ENCODE data around the gene NME3. TPM values are rescaled to one million over a fixed set of nuclear protein-coding genes. Genes with fewer than 3 reads are reported as not detected.

NME3 gene
- total and polyA plus RNA-seq, 8 donors, result 27.4 to 297 (median 33.1) TPM

DNA sequence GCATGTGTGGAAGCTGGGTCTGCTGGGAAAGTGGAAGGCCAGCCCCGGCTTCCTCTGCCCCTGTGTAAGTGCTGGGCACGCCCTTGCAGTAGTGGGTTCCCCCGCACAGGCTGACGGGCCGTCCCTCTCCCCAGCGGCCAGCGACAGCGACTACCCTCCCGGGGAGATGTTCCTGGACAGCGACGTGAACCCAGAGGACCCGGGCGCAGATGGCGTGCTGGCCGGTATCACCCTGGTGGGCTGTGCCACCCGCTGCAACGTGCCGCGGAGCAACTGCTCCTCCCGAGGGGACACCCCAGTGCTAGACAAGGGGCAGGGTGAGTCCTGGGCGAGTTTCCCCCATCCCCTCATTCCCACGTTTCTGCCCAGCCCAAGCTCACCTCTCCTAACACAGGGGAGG is 5.5 kb downstream of the NME3 start:
- Histone ChIP-seq H3K9me3 (no peaks in the 10 kb centered on the region), H3K4me1 (peaks cover 0 to 6% (median 0%) of the 10 kb centered on the region in 3 donors), H3K36me3 (peaks cover 0 to 59% (median 22%) of the 10 kb centered on the region in 3 donors), H3K27ac (no peak overlapping the region), H3K4me3 (no peak overlapping the region), H3K27me3 (no peaks in the 10 kb centered on the region)
- 87 to 91% methylated on average over 22 of the region's 22 CpGs for WGBS, 2 donors
- intact Hi-C loops (cut with DNase I), result no loop called here
- ATAC-seq (no peak), FAIRE-seq (no peak), DNase-seq (no peak)
- TF ChIP-seq, protein P1, sequence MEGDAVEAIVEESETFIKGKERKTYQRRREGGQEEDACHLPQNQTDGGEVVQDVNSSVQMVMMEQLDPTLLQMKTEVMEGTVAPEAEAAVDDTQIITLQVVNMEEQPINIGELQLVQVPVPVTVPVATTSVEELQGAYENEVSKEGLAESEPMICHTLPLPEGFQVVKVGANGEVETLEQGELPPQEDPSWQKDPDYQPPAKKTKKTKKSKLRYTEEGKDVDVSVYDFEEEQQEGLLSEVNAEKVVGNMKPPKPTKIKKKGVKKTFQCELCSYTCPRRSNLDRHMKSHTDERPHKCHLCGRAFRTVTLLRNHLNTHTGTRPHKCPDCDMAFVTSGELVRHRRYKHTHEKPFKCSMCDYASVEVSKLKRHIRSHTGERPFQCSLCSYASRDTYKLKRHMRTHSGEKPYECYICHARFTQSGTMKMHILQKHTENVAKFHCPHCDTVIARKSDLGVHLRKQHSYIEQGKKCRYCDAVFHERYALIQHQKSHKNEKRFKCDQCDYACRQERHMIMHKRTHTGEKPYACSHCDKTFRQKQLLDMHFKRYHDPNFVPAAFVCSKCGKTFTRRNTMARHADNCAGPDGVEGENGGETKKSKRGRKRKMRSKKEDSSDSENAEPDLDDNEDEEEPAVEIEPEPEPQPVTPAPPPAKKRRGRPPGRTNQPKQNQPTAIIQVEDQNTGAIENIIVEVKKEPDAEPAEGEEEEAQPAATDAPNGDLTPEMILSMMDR (IDR thresholded peaks at IDR 0.05), result no peak

GRCh38 chr16:1764971-1765370 is 6.4 kb downstream of the NME3 start:
- no peaks in the 10 kb centered on the region for H3K4me1 ChIP-seq
- TF ChIP-seq, protein P1 (IDR thresholded peaks at IDR 0.05), result no peak
- intact Hi-C loops (cut with DNase I), result no loop called here
- ATAC-seq, result no peak
- H3K27ac ChIP-seq, result no peak overlapping the region
- 90 to 93% methylated on average over 20 to 21 of the region's 21 CpGs for WGBS, 2 donors
- H3K27me3 ChIP-seq, result no peaks in the 10 kb centered on the region
- FAIRE-seq, result no peak
- DNase-seq, result no peak
- H3K4me3 ChIP-seq, result no peak overlapping the region
- H3K9me3 ChIP-seq, result no peaks in the 10 kb centered on the region
- H3K36me3 ChIP-seq, result peaks cover 0 to 64% (median 27%) of the 10 kb centered on the region in 3 donors

- FAIRE-seq, result no peak
- peak in 2 of 6 donors; percentile 44 to 79 for DNase-seq
- TF ChIP-seq, protein P1 (IDR thresholded peaks at IDR 0.05), result no peak
- intact Hi-C loops (cut with DNase I), result no loop called here
- no peak overlapping the region for H3K4me3 ChIP-seq
- no peak for ATAC-seq
- WGBS, 2 donors, result 87 to 90% methylated on average over 68 to 81 of the region's 81 CpGs
- H3K27ac ChIP-seq, result no peak overlapping the region
- H3K9me3 ChIP-seq, result no peaks in the 10 kb centered on the region
- H3K36me3 ChIP-seq, result peaks cover 0 to 64% (median 27%) of the 10 kb centered on the region in 3 donors
- no peaks in the 10 kb centered on the region for H3K4me1 ChIP-seq
- H3K27me3 ChIP-seq, result no peaks in the 10 kb centered on the region
These were observed 7.5 kb downstream of the NME3 start for GRCh38 chr16:1763521-1764511.

DNA sequence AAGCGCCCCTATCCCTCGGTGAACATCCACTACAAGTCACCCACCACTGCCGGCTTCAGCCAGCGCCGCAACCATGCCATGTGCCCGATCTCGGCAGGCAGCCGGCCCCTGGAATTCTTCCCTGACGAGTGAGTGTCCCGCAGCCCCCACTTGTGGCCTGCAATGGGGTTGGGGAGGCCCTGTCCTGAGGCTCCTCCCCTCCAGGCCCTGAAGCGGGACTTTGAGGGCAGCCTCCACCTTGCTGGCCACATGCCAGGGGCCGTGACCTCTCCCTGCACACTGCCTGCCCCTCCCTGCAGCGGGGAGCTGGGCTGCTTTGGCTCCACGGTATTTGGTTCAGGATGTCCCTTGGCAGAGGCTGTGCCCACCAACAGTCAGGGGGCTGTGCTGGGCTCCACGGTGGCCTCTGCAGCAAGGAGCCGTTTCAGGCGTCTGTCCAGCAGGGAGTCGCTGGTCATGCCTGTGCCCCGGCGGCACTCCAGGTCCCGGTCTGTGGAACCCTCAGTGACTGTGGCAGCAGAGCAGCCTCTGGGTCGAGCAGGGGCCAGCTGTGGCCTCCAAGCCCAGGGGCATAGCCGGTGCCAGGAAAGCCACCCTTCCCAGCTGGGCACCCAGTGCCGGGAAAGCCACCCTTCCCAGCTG is 8.3 kb downstream of the NME3 start:
- Histone ChIP-seq H3K36me3 (peaks cover 0 to 60% (median 27%) of the 10 kb centered on the region in 3 donors), H3K27ac (no peak overlapping the region), H3K27me3 (no peaks in the 10 kb centered on the region), H3K4me3 (no peak overlapping the region), H3K4me1 (no peaks in the 10 kb centered on the region), H3K9me3 (no peaks in the 10 kb centered on the region)
- DNase-seq, result peak in 3 of 6 donors; percentile 58 to 84 (median 62)
- no peak for FAIRE-seq
- TF ChIP-seq, protein P1 (IDR thresholded peaks at IDR 0.05), result no peak
- intact Hi-C loops (cut with DNase I), result no loop called here
- 91 to 92% methylated on average over 24 of the region's 24 CpGs for WGBS, 2 donors
- ATAC-seq, result no peak
